C4-2B (cell line): Measurements from ENCODE around the gene SLAMF6.
"Not testable (repeated sequence)": the region's sequence is repeated elsewhere in the genome, so short reads cannot be mapped to it uniquely, and the experiment has no call there.

ENCODE experiments used
- CTCF ChIP-seq: fragments of 450-650 bp; conservative IDR thresholded peaks from 2 replicates; pipeline ENCODE4 v1.5.1; 2017; ENCODE audit warnings: mild to moderate bottlenecking
- ZFX ChIP-seq: fragments of 450-650 bp; IDR thresholded peaks from 2 replicates; pipeline ENCODE4 v1.6.1; 2017

DNA sequence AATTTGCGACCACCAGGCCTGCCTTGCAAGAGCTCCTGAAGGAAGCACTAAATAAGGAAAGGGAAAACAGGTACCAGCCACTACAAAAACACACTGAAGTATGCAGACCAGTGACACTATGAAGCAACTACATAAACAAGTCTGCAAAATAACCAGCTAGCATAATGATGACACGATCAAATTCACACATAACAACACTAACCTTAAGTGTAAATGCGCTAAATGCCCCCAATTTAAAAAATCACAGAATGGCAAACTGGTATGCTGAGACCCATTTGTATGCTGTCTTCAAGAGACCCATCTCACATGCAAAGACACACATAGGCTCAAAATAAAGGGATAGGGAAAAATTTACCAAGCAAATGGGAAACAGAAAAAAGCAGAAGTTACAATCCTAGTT is 36.4 kb upstream of the SLAMF6 start:
- not testable (repeated sequence) for TF ChIP-seq CTCF, ZFX
